HG03460 (cell line): Measurements from ENCODE around the gene UCHL1.
"Not testable (repeated sequence)": the region's sequence is repeated elsewhere in the genome, so short reads cannot be mapped to it uniquely, and the experiment has no call there.

Experiments used
- ATAC-seq: cut with Tn5 transposase; IDR thresholded peaks from one replicate; pipeline ENCODE4 v1.9.1; 2021; ENCODE audit not compliant: unreplicated experiment

UCHL1 gene

GRCh38 chr4:41287852-41288251, 31.1 kb downstream of the UCHL1 start:
- no peak for ATAC-seq

GRCh38 chr4:41288254-41288653, 31.5 kb downstream of the UCHL1 start:
- ATAC-seq, result no peak

- no peak for ATAC-seq
Measured at GRCh38 chr4:41290479-41290878, 33.8 kb downstream of the UCHL1 start.

- no peak for ATAC-seq
Measured at GRCh38 chr4:41294445-41295062, 37.8 kb downstream of the UCHL1 start.

- ATAC-seq, result no peak
Measured at GRCh38 chr4:41296995-41297394, 40.3 kb downstream of the UCHL1 start.

GRCh38 chr4:41297832-41298231, 41.1 kb downstream of the UCHL1 start:
- ATAC-seq, result no peak

- no peak for ATAC-seq
Measured at GRCh38 chr4:41299486-41299885, 42.8 kb downstream of the UCHL1 start.

- ATAC-seq, result no peak
Measured at GRCh38 chr4:41301137-41301536, 44.4 kb downstream of the UCHL1 start.

- no peak for ATAC-seq
Measured at GRCh38 chr4:41303372-41304118, 46.8 kb downstream of the UCHL1 start.

- ATAC-seq, result no peak
Measured at GRCh38 chr4:41304221-41304620, 47.5 kb downstream of the UCHL1 start.

- ATAC-seq, result no peak
Measured at GRCh38 chr4:41305476-41305875, 48.7 kb downstream of the UCHL1 start.

- no peak for ATAC-seq
Measured at GRCh38 chr4:41307638-41308037, 50.9 kb downstream of the UCHL1 start.

GRCh38 chr4:41308398-41308797, 51.7 kb downstream of the UCHL1 start:
- no peak for ATAC-seq

- not testable (repeated sequence) for ATAC-seq
Measured at GRCh38 chr4:41315426-41315825, 58.7 kb downstream of the UCHL1 start.

GRCh38 chr4:41315862-41316261, 59.1 kb downstream of the UCHL1 start:
- no peak for ATAC-seq
